Neural crest cell (in vitro differentiated cells): ENCODE measurements around the gene DTX3. TPM values are rescaled to one million over a fixed set of nuclear protein-coding genes. Genes with fewer than 3 reads are reported as not detected.

Experiments
- DNase-seq: peaks from one replicate; pipeline ENCODE4 v3.0.0; 2021; ENCODE audit warnings: low read depth, mixed read lengths, low spot score
- H3K27ac Mint-ChIP-seq: one replicate; pipeline ENCODE4 v1.8.0; 2021; ENCODE audit warnings: mild to moderate bottlenecking, mixed read lengths; ENCODE audit not compliant: unreplicated experiment
- H3K27me3 Mint-ChIP-seq: 2 replicates; pipeline ENCODE4 v1.8.0; 2021; ENCODE audit warnings: low read depth, mild to moderate bottlenecking, mixed read lengths
- H3K36me3 Mint-ChIP-seq: 2 replicates; pipeline ENCODE4 v1.8.0; 2021; ENCODE audit warnings: low read depth, mild to moderate bottlenecking, mixed read lengths
- H3K4me1 Mint-ChIP-seq: 2 replicates; pipeline ENCODE4 v1.8.0; 2021; ENCODE audit warnings: mixed read lengths
- H3K4me3 Mint-ChIP-seq: one replicate; pipeline ENCODE4 v1.8.0; 2021; ENCODE audit warnings: mild to moderate bottlenecking, mixed read lengths
- H3K9me3 Mint-ChIP-seq: 2 replicates; pipeline ENCODE4 v1.8.0; 2021; ENCODE audit warnings: mixed read lengths
- total RNA-seq: library from RNA; stranded (reverse); gene quantifications from 2 replicates; pipeline ENCODE4 v1.2.1, GENCODE V29; 2021
- TF ChIP-seq, protein P1 (sequence below): fragments of 200-600 bp; sonication (generic); conservative IDR thresholded peaks from 2 replicates; pipeline ENCODE4 v1.5.0; 2021; ENCODE audit warnings: antibody characterized with exemption, mild to moderate bottlenecking

DTX3 gene
- total RNA-seq, 1 donor from 2014 or later: 74.7 TPM

- peaks cover 46% of the 10 kb centered on the region for H3K4me1 Mint-ChIP-seq
- H3K27ac Mint-ChIP-seq: no peak overlapping the region
- H3K27me3 Mint-ChIP-seq: peaks cover 3% of the 10 kb centered on the region
- no peak for DNase-seq
- TF ChIP-seq, protein P1, sequence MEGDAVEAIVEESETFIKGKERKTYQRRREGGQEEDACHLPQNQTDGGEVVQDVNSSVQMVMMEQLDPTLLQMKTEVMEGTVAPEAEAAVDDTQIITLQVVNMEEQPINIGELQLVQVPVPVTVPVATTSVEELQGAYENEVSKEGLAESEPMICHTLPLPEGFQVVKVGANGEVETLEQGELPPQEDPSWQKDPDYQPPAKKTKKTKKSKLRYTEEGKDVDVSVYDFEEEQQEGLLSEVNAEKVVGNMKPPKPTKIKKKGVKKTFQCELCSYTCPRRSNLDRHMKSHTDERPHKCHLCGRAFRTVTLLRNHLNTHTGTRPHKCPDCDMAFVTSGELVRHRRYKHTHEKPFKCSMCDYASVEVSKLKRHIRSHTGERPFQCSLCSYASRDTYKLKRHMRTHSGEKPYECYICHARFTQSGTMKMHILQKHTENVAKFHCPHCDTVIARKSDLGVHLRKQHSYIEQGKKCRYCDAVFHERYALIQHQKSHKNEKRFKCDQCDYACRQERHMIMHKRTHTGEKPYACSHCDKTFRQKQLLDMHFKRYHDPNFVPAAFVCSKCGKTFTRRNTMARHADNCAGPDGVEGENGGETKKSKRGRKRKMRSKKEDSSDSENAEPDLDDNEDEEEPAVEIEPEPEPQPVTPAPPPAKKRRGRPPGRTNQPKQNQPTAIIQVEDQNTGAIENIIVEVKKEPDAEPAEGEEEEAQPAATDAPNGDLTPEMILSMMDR: no peak
- H3K36me3 Mint-ChIP-seq: peaks cover 11% of the 10 kb centered on the region
- H3K4me3 Mint-ChIP-seq: peak overlapping the region; percentile 88
- H3K9me3 Mint-ChIP-seq: no peaks in the 10 kb centered on the region
Observed at GRCh38 chr12:57609781-57610553, 5.3 kb downstream of the DTX3 start.

DNA sequence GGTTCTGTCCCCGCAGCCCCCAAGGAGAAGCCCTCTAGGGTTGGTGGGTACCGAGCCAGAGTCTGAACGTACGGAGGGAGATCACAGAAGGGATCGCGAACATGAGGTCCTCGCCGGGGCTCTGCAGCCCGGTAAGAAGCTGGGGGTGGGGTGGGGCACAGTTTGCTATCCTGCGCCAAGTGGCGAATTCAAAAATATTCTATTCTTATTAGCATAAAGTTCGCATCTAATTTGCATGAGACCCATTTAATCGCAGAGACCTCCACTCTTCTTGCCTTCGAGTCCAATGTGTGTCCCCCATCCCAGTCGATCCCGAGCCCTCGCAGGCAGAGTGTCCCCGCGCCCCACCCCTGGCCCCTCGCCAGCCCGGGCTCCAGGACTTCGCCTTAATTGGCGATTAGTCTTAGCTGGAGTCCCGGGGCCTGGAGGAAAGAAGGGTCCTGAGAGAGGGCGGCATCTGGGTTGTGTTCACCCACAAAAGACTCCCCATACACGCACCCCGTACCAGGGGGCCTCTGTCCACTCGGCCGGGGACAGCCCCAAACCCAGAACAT, 6.0 kb downstream of the DTX3 start:
- Mint-ChIP-seq H3K4me3 (peak overlapping the region; percentile 88), H3K4me1 (peaks cover 40% of the 10 kb centered on the region), H3K9me3 (no peaks in the 10 kb centered on the region), H3K27me3 (peaks cover 3% of the 10 kb centered on the region), H3K27ac (no peak overlapping the region), H3K36me3 (peaks cover 13% of the 10 kb centered on the region)
- TF ChIP-seq, protein P1: no peak
- DNase-seq: no peak

- Mint-ChIP-seq H3K9me3 (no peaks in the 10 kb centered on the region), H3K27ac (peak within 1 kb of the TSS; percentile 27), H3K4me3 (peak within 1 kb of the TSS; percentile 94), H3K27me3 (peaks cover 6% of the 10 kb centered on the region), H3K4me1 (peaks cover 33% of the 10 kb centered on the region), H3K36me3 (peaks cover 17% of the 10 kb centered on the region)
- TF ChIP-seq, protein P1: no peak
- DNase-seq: peak; percentile 70
Observed at GRCh38 chr12:57611108-57611826, 6.6 kb downstream of the DTX3 start, which contains the start of gene ARHGEF25. ARHGEF25 (plus strand) TSS chr12:57611435; CDS start chr12:57611895, 460 bp downstream.

- DNase-seq: no peak
- peaks cover 14% of the 10 kb centered on the region for H3K36me3 Mint-ChIP-seq
- H3K27ac Mint-ChIP-seq: peak overlapping the region; percentile 27
- peaks cover 6% of the 10 kb centered on the region for H3K27me3 Mint-ChIP-seq
- peaks cover 29% of the 10 kb centered on the region for H3K4me1 Mint-ChIP-seq
- peak overlapping the region; percentile 94 for H3K4me3 Mint-ChIP-seq
- TF ChIP-seq, protein P1: no peak
- no peaks in the 10 kb centered on the region for H3K9me3 Mint-ChIP-seq
Observed at GRCh38 chr12:57611827-57612710, 7.4 kb downstream of the DTX3 start.
